D341Med (cell line): ENCODE results near the gene B3GNT4.
A peak's percentile ranks its signal among the peaks of the same experiment; 100 is the strongest.
"Not testable (repeated sequence)": the region's sequence is repeated elsewhere in the genome, so short reads cannot be mapped to it uniquely, and the experiment has no call there.

Experiments
- DNase-seq: peaks from one replicate; pipeline ENCODE4 v3.0.0; 2012; ENCODE audit warnings: low spot score

The B3GNT4 gene

DNA sequence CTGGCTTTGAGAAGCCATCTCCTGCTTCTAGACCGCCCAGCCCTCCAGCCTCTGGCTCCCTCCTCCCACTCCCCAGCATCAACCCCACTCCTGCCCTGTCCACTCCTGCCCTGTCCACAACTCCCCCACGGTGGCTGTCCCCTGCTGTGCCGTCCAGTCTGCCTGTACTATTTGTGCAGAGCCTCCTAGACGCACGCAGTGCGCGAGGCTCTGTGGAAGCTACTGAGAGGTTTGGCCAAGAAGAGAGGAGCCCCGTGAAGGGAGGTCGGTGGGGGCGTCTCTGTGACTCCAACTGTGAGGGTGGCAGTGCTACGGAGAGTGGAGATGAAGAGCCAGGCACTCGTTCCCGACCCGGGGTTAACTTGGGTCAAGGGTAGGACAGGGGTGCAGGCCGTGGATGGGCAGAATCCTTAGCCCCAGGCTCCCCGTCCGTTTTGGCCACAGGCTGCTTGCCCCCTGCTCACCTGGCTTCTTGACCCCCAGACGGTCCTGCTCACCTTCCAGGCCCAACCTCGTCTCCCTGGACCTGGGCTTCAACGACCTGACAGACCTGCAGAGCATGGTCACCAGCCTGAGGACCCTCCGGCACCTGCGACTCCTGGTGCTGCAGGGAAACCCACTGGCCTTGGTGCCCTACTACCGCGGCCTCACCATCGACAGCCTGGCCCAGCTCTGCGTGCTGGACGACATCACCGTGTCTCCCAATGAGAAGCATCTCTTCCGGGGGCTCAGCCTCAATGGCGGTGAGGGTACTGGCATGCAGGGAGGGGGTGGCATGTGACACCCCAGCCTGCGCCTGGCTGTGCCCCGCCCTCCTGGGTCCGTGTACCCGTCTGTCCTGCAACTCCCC lies 13.7 kb upstream of the B3GNT4 start:
- DNase-seq: peak; percentile 25

DNA sequence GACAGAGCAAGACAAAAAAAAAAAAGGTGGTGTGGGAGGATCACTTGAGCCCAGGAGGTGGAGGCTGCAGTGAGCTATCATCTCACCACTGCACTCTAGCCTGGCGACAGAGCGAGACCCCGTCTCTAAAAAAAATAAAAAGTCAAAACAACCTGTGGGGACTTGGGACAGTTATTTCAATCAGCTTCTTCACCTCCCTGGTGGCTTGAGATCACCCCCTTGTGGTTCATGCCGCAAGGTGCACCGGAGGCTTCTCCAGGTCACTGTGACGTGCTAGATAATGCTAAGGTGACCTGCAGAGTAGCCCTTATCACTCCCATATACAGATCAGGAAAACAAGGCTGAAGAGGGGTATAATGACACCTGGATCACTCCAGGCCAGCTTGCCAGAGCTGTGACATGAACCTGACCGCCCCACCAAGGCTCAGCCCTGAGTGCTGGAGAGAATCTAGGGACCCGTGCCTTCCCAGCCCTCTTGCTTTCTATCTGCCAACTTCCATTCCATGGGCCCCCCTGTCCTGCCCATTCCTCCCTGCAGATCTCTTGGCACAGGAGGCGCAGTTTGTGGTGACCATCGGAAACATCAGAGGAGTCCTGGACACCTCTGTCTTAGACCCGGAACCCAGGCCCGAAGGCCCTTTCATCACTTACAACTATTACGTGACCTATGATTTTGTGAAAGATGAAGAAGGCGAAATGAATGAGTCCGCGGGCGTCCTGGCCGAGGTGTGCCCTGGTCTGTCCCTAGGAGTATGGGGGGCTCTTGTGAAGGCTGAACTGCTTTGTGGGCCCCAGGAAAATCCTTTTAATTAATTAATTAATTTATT lies 12.5 kb upstream of the B3GNT4 start:
- DNase-seq: peak; percentile 84

DNA sequence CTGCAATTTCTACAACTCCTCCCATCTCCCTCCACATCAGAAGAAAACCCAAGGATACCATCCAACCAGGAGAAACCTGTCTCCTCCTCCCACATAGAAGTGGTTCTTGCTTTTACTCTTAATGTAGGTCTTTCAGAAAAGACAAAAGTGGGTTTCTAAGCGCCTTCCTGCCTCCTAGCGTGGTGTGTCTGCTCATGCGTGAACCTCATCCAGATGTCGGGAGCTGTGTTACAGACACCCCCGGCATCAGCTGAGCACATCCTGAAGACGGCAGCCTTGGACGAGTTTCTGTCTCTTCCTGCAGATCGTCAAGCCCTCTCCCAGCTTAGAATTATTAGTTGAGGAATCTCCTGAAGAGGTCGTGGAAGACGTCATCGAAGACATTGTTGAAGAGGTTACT lies 11.1 kb upstream of the B3GNT4 start:
- no peak for DNase-seq

DNA sequence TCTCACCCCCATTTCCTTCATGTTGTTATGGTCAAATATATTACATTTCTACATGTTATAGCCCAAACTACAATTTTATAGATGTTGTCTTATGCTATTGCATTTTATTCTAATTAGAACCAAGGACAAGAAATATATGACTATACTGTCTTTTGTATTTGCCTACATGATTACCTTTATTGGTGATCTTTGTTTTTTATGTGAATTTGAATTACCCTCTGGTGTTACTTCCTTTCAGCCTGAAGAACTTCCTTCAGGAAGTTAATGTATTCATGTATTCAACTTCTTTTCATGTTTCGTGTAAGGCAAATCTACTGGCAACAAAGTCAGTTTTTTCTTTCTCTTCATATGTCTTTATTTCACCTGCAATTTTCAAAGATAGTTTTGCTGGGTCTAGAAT lies 8.7 kb upstream of the B3GNT4 start:
- DNase-seq: no peak

DNA sequence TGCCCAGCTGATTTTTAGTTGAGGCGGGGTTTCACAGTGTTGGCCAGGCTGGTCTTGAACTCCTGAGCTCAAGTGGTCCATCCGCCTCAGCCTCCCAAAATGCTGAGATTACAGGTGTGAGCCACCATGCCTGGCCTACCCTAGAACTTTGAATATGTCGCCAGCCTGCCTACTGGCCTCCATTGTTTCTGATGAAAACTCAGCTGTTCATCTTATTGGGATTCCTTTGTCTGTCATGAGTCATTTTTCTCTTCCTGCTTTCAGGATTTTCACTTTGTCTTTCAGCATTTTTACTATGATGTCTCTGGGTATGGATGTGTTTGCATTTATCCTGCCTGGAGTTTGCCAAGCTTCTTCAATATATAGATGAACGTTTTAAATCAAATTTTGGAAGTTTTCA lies 8.1 kb upstream of the B3GNT4 start:
- DNase-seq: no peak

DNA sequence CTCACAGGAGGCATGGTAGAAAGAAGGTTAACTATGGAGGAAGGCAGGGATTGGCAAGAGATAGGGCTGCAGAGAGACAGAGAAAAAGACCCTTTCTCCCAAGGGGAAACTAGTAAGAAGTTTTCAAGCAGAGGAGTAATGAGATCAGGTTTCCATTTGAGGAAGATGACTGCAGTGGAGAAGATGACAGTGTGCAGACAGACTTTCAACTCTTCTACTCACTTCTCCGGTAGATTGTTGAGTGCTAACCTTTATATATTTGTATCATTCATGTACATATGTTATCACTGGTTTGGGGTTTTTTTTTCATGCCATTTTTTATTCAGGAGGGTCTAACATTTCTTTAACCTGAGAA lies 5.9 kb upstream of the B3GNT4 start:
- DNase-seq: no peak

DNA sequence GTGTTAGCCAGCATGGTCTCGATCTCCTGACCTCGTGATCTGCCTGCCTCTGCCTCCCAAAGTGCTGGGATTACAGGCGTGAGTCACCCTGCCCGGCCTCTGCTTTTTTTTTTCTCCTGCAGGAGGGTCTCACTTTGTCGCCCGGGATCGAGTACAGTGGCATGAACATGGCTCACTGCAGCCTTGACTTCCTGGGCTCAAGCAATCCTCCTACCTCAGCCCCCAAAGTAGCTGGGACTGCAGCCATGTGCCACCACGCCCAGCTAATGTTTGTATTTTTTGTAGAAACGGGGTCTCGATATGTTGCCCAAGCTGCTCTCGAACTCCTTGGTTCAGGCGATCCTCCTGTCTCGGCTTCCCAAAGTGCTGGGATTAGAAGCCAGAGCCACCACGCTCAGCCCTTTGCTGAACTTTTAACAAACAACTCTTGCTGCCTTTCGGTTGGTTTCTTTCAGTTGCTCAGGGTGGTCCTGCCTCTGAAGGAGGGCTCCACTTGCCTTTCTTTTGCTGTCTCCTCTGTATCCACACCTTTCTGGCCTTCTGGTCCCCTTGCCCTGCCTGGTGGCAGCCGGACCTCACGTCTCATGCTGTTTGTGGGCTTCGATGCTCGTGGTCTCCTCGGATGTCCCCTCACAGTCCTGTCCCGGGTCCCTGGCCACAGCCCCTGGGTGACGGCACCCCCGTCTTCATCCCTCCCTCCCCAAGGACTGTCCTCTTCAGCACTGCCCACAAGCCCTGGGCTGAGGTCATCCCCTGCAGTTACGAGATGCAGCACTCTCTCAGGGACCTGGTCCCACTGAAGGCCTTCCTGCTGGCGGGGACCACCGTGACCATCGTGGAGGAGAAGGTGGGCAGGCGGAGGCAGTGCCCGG lies 3.8 kb upstream of the B3GNT4 start:
- no peak for DNase-seq

DNA sequence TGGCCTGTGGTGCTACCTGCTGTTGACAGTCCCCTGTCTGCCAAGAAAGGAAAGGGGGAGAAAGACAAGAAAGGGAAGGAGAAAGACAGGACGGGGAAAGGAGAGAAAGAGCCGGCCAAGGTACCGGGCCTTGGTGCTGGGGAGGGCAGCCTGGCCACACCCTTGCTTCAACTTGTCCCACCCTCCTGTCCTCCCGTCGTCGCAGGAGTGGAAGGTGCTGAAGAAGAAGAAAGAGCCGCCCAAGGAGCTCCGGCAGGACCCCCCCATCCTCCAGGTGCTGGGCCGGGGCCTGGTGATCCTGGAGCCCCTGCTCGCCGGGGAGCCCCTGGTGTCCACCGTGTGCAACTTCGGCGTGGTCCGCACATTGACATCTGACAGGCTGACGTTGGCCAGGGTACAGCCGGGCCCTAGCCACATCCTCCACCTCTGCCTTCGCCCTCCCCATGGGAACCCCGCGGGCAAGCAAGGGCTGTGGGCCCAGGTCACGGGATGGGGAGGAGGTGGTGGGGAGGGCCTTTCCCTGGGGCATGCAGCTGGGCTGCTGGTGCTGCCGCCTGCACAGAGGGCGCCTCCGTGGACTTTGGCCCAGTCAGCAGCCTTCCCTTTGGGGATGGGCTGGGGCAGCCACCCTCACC lies 2.9 kb upstream of the B3GNT4 start:
- DNase-seq: no peak

DNA sequence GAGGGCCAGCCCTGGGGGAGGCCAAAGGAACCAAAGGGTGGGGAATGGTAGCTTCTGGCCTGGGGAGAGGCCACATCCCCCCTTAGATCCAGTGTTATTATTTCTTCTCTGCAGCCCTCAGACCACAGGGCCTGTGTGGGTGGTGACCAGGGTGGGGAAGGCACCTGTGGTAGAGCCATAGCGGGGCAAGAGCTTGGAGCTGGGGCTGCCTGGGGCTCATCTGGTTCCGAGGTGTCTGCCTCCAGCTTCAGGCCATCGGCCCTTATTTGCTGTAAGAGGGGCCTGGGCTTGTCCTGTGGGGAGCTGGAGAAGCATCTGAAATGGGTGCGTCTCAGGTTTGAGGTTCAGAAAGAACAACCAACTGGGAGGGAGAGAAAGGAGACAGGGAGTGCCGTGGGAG lies 2.1 kb upstream of the B3GNT4 start:
- DNase-seq: no peak

DNA sequence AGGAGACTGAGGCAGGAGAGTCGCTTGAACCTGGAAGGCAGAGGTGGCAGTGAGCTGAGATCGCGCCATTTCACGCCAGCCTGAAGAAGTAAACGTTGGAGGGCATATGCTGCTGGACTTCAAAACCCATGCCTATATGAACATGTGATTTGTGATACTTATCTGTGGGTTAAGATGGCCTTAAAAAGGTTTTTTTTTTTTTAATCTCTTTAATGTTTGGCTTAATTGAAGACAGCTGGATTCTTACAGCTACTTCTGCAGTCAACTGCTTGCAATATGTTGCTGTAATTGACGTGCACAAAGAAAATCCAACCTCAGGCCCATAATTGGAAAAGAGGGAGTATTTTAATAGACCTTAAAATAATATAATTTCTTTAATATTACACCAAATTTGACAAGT lies 1.5 kb upstream of the B3GNT4 start:
- peak; percentile 33 for DNase-seq

DNA sequence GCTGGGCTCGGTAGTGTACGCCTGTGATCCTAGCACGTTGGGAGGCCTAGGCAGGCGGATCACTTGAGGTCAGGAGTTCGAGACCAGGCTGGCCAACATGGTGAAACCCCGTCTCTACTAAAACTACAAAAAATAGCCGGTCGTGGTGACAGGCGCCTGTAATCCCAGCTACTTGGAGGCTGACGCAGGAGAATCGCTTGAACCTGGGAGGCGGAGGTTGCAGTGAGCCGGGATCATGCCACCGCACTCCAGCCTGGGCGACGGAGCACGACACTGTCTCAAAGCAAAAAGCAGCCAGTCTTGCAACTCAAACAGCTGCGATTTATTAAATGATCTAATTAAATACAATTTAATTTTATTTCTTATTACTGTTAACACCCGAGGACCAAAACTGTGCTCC lies 698 bp upstream of the B3GNT4 start:
- not testable (repeated sequence) for DNase-seq

DNA sequence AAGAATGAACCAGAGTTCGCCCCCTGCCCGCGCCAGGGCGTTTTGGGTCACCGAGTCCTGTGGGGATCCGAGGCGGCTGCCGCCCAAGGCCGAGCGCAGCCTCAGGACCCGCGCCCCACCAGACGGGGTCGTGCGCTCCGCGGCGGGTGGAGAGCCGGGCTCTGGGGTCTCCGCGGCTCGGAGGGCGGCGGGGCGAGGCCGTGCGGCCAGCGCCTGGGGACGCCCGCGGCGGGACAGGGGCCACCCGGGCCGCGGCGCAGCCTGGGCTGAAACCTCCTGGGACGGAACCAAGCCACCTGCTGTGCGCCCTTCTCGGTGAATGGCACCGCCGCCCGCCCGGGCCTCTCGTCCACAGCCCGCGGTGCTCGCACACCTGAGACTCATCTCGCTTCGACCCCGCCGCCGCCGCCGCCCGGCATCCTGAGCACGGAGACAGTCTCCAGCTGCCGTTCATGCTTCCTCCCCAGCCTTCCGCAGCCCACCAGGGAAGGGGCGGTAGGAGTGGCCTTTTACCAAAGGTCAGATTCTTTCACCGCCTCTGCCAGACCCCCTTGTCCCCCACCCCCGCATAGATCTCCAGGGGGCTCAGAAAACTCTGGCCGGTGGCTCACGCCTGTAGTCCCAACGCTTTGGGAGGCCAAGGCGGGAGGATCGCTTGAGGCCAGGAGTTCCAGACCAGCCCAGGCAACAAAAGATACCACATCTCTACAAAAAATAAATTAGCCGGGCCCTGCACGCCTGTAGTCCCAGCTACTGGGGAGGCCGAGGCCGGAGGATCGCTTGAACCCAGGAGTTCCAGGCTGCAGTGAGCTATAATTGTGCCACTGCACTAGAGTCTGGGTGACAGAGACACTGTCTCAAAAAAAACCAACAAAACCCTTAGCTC lies 901 bp downstream of the B3GNT4 start:
- DNase-seq: no peak

DNA sequence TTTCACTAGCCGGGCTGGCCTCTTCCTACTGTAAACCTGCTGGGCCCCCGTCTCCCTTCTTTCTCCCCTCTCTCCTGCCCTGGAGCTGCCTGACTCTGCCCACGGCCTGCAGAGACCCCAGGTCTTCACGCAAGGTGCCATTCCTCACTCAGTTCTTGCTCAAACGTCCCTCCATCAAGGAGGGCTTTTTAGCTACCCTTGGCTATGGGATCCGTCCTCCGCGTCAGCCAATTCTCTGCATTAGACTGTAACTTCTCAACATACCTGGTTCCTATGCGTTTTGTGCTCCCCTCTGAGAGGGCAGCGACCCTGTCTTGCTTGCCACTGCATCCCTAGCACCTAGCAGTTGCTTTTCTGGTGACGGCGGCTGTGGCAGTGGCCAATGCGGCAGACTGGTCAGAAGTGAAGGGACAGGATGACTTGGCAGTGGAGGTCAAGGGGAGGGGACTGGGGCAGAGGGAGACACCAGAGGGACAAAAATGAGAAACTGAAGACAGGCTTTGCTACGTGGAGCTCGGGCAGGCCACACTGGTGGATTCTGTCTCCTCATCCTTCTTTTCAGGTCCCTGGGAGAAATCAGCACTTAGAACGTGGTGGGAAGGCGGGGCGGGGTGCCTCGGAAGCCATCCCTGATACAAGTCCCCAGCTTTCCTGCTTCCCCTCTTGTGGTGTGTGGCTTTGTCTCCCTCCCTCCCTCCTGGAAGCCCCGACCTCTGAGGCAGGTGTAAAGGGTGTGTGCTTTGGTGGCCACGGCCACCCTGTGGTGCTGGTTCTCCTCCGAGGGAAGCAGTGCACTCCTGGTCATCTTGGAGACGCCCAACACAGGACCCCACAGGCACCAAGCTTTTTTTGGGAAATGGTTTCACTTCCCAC lies 1.8 kb downstream of the B3GNT4 start:
- DNase-seq: peak; percentile 38

DNA sequence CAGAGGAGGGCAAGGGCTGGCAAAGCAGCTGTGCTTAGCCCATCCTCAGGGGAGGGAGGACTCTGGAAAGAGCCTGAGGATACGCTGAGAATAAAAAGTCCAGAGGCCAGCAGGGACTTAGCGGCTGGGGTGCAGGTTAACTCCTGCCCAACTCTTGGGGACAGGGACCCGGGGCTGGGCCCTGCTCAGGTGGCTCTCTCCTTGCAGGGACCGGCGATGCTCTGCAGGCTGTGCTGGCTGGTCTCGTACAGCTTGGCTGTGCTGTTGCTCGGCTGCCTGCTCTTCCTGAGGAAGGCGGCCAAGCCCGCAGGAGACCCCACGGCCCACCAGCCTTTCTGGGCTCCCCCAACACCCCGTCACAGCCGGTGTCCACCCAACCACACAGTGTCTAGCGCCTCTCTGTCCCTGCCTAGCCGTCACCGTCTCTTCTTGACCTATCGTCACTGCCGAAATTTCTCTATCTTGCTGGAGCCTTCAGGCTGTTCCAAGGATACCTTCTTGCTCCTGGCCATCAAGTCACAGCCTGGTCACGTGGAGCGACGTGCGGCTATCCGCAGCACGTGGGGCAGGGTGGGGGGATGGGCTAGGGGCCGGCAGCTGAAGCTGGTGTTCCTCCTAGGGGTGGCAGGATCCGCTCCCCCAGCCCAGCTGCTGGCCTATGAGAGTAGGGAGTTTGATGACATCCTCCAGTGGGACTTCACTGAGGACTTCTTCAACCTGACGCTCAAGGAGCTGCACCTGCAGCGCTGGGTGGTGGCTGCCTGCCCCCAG lies 2.8 kb downstream of the B3GNT4 start:
- DNase-seq: peak; percentile 40

DNA sequence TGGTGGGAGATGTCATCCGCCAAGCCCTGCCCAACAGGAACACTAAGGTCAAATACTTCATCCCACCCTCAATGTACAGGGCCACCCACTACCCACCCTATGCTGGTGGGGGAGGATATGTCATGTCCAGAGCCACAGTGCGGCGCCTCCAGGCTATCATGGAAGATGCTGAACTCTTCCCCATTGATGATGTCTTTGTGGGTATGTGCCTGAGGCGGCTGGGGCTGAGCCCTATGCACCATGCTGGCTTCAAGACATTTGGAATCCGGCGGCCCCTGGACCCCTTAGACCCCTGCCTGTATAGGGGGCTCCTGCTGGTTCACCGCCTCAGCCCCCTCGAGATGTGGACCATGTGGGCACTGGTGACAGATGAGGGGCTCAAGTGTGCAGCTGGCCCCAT lies 3.5 kb downstream of the B3GNT4 start:
- no peak for DNase-seq

DNA sequence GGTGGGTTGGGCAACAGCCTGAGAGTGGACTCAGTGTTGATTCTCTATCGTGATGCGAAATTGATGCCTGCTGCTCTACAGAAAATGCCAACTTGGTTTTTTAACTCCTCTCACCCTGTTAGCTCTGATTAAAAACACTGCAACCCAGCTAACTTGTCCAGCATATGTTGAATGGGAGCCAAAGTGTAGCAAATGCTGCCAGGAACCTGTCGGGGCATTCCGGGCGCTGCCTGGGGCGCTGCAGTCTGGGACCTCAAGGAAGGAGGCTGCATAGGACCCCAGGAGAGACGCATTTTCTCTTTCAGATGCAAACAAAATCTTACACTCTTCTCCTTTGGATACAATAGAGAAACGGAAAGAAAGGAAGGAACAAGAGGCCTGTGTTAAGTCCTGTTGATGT lies 3.9 kb downstream of the B3GNT4 start:
- DNase-seq: no peak

DNA sequence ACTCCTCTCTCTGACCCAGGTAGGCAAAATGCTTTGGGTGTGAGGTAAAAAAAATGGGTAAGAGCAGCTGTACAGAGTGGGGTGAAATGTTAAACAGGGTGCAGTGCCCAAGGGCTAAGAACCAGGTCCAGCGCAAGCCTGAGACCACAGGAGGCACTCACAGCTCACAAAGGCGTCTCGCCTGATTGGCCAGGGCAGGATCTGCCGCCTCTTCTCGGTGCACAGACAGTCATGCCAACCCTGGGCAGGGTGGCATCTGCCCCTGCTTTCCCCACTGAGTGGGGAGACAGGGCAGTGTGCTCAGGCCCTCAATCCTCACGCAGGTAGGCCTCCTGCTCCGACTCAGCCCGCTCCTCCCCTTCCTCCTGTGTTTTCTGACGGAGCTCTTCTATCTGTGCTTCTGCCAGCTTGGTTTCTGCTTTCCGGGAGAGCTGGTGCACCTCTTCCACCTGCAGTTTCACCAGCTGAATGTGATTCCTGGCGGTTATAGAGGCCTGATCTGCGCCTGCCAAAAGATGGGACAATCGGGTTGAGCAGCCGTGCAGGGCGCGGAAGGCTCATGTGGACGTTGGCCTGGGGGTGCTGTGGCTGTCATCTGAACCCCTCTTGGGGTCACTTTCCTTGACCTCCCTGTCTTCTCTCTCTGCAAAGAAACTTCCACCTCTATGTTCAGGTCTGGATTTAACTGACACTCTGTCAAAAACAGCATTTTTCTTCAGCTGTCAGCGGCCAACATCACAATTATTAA lies 4.7 kb downstream of the B3GNT4 start:
- peak; percentile 22 for DNase-seq

DNA sequence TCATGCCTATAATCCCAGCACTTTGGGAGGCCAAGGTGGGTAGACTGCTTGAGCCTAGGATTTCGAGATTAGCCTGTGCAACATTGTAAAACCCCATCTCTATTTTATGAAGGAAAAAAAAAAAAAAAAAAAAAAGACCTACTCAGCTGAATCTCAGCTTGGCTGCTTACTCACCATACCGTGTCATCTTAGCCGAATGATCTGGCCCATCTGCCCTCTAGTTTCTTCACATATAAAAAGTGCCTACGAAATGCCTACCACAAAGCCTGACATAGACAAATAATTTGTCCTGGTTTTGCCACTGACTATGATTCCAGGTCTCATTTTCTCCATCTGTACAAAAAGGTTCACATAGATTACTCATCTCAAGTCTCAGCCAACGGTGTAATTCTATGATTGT lies 12.3 kb downstream of the B3GNT4 start:
- no peak for DNase-seq
